HepG2 (cell line): ENCODE results near the gene SPON2. TPM values are rescaled to one million over a fixed set of nuclear protein-coding genes. Genes with fewer than 3 reads are reported as not detected.

Source experiments
- ATAC-seq: fragments of 200-7000 bp; cut with Tn5 transposase; 3 replicates; pipeline ENCODE4 v1.9.1; 2020; ENCODE audit warnings: mild to moderate bottlenecking, moderate library complexity
- BruUV-seq: library from RNA; stranded (reverse); fragments of 400-500 nt; replicated peaks from 2 replicates; lab custom pipeline; 2021; lab: Mats Ljungman, UMichigan
- CTCF ChIA-PET: fragments of 300-600 bp; formaldehyde crosslinking; extraction: SDS; loops from one replicate; lab custom pipeline; 2021; ENCODE audit warnings: low total read pairs, inconsistent platforms, low intra/inter-chr PET ratio; lab: Yijun Ruan, JAX
- POLR2A ChIA-PET: fragments of 350-600 bp; sonication (Branson Sonifier 250); formaldehyde crosslinking; loops from one replicate; lab custom pipeline; 2020; ENCODE audit warnings: antibody characterized with exemption, inconsistent platforms; lab: Yijun Ruan, JAX
- DNase-seq: peaks from one replicate; pipeline ENCODE4 v3.0.0-alpha.2; 2015; ENCODE audit warnings: low spot score
- FAIRE-seq: peaks from 3 replicates; lab custom pipeline; 2011; peaks lifted over from hg19 to GRCh38; lab: Jason Lieb, UNC
- H2AFZ ChIP-seq: one replicate; pipeline ENCODE4 v1.6.1; 2011; ENCODE audit warnings: low read length, inconsistent platforms
- H3K27ac ChIP-seq: fragments of 300-600 bp; 3 replicates; pipeline ENCODE4 v1.8.0; 2011; ENCODE audit warnings: mixed run types, mild to moderate bottlenecking, mixed read lengths, low read length, inconsistent platforms; ENCODE audit not compliant: insufficient read depth; ENCODE audit errors: extremely low read length
- H3K27me3 ChIP-seq, 2 experiments: fragments of 200-600 bp in 1 of 2; 2 replicates in 1 of 2; 3 replicates in 1 of 2; pipeline versions ENCODE4 v1.6.0 to v1.8.0; 2011; ENCODE audit warnings: low read length in 2 of 2, mild to moderate bottlenecking in 2 of 2, moderate library complexity in 2 of 2, inconsistent platforms in 1 of 2; ENCODE audit not compliant: insufficient read depth in 2 of 2, control insufficient read depth in 1 of 2
- H3K36me3 ChIP-seq, 2 experiments: fragments of 200-600 bp in 1 of 2; replicated peaks in 1 of 2; 2 replicates in 1 of 2; 3 replicates in 1 of 2; pipeline versions ENCODE4 v1.5.1 to v1.8.0; 2011; ENCODE audit warnings: low read length in 2 of 2, inconsistent platforms in 1 of 2; ENCODE audit not compliant: insufficient read depth in 2 of 2, control insufficient read depth in 1 of 2
- H3K4me1 ChIP-seq: 2 replicates; pipeline ENCODE4 v1.5.1; 2012; ENCODE audit warnings: low read length, inconsistent platforms; ENCODE audit not compliant: insufficient read depth
- H3K4me2 ChIP-seq: 2 replicates; pipeline ENCODE4 v1.6.0; 2011; ENCODE audit warnings: low read depth, low read length, inconsistent platforms
- H3K4me3 ChIP-seq, 3 experiments: fragments of 200-600 bp in 1 of 3; sonication (generic), shearing (Covaris generic) in 1 of 3; replicated peaks in 1 of 3; 2 replicates each; pipeline ENCODE4 v1.5.1; 2011 to 2016; ENCODE audit warnings: low read length in 3 of 3, inconsistent platforms in 2 of 3, low read depth in 2 of 3, mild to moderate bottlenecking in 2 of 3, control low read depth in 1 of 3, mixed read lengths in 1 of 3; ENCODE audit not compliant: insufficient read depth in 1 of 3
- H3K79me2 ChIP-seq: one replicate; pipeline ENCODE4 v1.6.1; 2011; ENCODE audit warnings: low read length, inconsistent platforms; ENCODE audit not compliant: insufficient read depth
- H3K9ac ChIP-seq: 2 replicates; pipeline ENCODE4 v1.6.0; 2011; ENCODE audit warnings: mild to moderate bottlenecking, low read depth, low read length, inconsistent platforms; ENCODE audit not compliant: insufficient read depth
- H3K9me3 ChIP-seq: 2 replicates; pipeline ENCODE4 v1.5.1; 2012; ENCODE audit warnings: mild to moderate bottlenecking, low read length
- H4K20me1 ChIP-seq: 2 replicates; pipeline ENCODE4 v1.6.0; 2011; ENCODE audit warnings: inconsistent platforms, mild to moderate bottlenecking, low read length, moderate library complexity; ENCODE audit not compliant: insufficient read depth
- MZF1 ChIP-seq: sonication (generic); formaldehyde crosslinking; IDR thresholded peaks from 2 replicates; pipeline ENCODE4 v1.8.1; 2023; ENCODE audit warnings: mild to moderate bottlenecking, missing genetic modification reagents, borderline replicate concordance
- PTBP1 ChIP-seq: fragments of 200-400 bp; formaldehyde crosslinking; IDR thresholded peaks from 2 replicates; pipeline ENCODE4 v1.6.1; 2018; ENCODE audit warnings: low read length, low read depth; ENCODE audit not compliant: poor library complexity, severe bottlenecking
- RBM22 ChIP-seq: fragments of 200-400 bp; formaldehyde crosslinking; optimal IDR thresholded peaks from 2 replicates; pipeline ENCODE3; 2017; ENCODE audit warnings: mild to moderate bottlenecking, low read length, moderate library complexity
- SRSF1 ChIP-seq: fragments of 200-400 bp; formaldehyde crosslinking; optimal IDR thresholded peaks from 2 replicates; pipeline ENCODE3; 2017; ENCODE audit warnings: mild to moderate bottlenecking, low read depth, low read length, moderate library complexity
- THAP11 ChIP-seq: IDR thresholded peaks from 2 replicates; pipeline ENCODE4 v1.6.1; 2016; ENCODE audit warnings: missing biosample characterization, missing genetic modification reagents
- ZNF501 ChIP-seq: sonication (generic); formaldehyde crosslinking; IDR thresholded peaks from 2 replicates; pipeline ENCODE4 v1.5.1; 2020; ENCODE audit warnings: mild to moderate bottlenecking, moderate library complexity, missing genetic modification reagents
- WGBS: methylation state at CpG from one replicate; pipeline ENCODE4 v1.1.6; 2017; ENCODE audit warnings: low lambda C conversion rate; 5-methylcytosine and 5-hydroxymethylcytosine counted together
- in situ Hi-C: cut with HindIII; loops from 2 replicates; pipeline ENCODE4 v1.10.0; 2017; ENCODE audit warnings: low pct_unique_long_range_greater_than_20kb; ENCODE audit not compliant: extremely low pct_ligation_motif_present
- intact Hi-C: fragments of 100-400 bp; cut with micrococcal nuclease; formaldehyde crosslinking; loops from one replicate; pipeline ENCODE4 v1.10.0; 2022; ENCODE audit not compliant: unreplicated experiment
- polyA plus RNA-seq, 8 experiments: library from polyadenylated mRNA; depleted of rRNA in 3 of 8; stranded (reverse) in 7 of 8; unstranded in 1 of 8; fragments of >200 nt; fragmentation: Illumina TruSeq in 4 of 8; extraction: Trizol in 4 of 8; gene quantifications; 2 replicates each; pipeline versions ENCODE4 v1.2.1 to v1.2.3, GENCODE V29; 2011 to 2016; ENCODE audit warnings: low read depth in 4 of 8, missing spikeins in 1 of 8, mixed read lengths in 1 of 8; ENCODE audit not compliant: insufficient read depth in 1 of 8
- total RNA-seq, 5 experiments: library from RNA; depleted of rRNA; stranded (reverse); fragments of >200 nt; fragmentation: Illumina TruSeq; extraction: Trizol; gene quantifications; 2 replicates each; pipeline ENCODE4 v1.2.3, GENCODE V29; 2016; ENCODE audit warnings: low read depth in 1 of 5

Gene SPON2
- total and polyA plus RNA-seq, 2 of the 13 experiments (the other 11 are each of a cell fraction or from before 2014, with no cell fraction given): 17.4 to 55.2 TPM

GRCh38 chr4:1215141-1216075 lies 43.0 kb upstream of the SPON2 start:
- H3K9me3 ChIP-seq: no peaks in the 10 kb centered on the region
- no peak for DNase-seq
- H3K27me3 ChIP-seq: no peaks in the 10 kb centered on the region
- intact Hi-C loops: no loop called here
- CTCF ChIA-PET: no interaction called here
- TF ChIP-seq SRSF1 (no peak), MZF1 (CRISPR knock-in tag) (no peak), RBM22 (peak; percentile 36), ZNF501 (no peak), THAP11 (CRISPR knock-in tag) (no peak), PTBP1 (no peak)
- TF ChIP-seq, all 625 proteins: peak for 1
- in situ Hi-C loops: no loop called here
- Histone ChIP-seq H3K4me1 (no peaks in the 10 kb centered on the region), H4K20me1 (no peaks in the 10 kb centered on the region), H3K79me2 (no peaks in the 10 kb centered on the region), H3K36me3 (peaks cover 10 to 47% of the 10 kb centered on the region in 2 experiments), H3K4me3 (no peak overlapping the region), H2AFZ (no peak overlapping the region), H3K9ac (no peak overlapping the region), H3K4me2 (no peak overlapping the region), H3K27ac (no peak overlapping the region)
- ATAC-seq: no peak; the same call in 2 of the 3 replicates
- BruUV-seq: no TSS peak
- no peak for FAIRE-seq
- 96% methylated on average over 21 of the region's 31 CpGs for WGBS
- POLR2A ChIA-PET: interaction anchor here (1.1 kb wide), 1 partner anchor 10 kb away, joined by 3 read pairs; no protein-coding TSS in a partner anchor
